Skin epidermis (tissue), 12 donors: Measurements from ENCODE around the gene DCLK2.

Source experiments
- H3K27ac ChIP-seq, 21 experiments: fragments of 200-600 bp; sonication (generic) in 11 of 21; one replicate each; pipeline ENCODE4 v1.5.0; 2020; ENCODE audit warnings: mild to moderate bottlenecking in 3 of 21, inconsistent platforms in 2 of 21, moderate library complexity in 2 of 21
- H3K4me3 ChIP-seq, 7 experiments: fragments of 200-600 bp; sonication (generic) in 2 of 7; one replicate each; pipeline ENCODE4 v1.5.0; 2020; ENCODE audit warnings: inconsistent platforms in 2 of 7, mild to moderate bottlenecking in 2 of 7, moderate library complexity in 1 of 7

DCLK2 gene

DNA sequence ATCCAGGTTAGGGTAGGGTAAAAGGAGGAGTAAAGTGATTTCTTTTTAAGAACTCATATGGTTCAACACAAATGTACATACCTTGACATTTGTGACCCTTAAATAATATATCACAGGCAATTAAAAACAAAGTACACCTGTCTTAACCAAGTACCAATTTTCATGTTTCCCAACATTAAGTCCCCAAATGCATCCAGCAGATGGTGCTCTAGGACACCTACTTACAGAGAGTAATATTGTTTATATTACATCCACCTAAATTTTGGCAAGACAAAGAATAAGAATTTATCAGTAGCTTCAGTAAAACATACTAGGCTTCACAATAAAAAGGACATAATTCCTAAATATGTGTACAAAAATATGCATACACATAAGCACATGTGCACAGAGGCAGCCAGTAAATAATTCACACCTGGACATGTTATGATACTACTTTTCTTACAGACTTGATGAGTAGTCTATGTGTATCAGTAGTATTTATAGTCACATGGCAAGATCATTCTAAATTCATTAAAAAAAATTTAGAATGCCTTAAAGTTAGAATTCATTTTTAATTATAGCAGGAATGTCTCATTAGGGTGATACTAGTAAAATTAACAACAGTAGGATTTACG is 219.7 kb downstream of the DCLK2 start:
- Histone ChIP-seq H3K27ac (no peak overlapping the region), H3K4me3 (no peak overlapping the region)

DNA sequence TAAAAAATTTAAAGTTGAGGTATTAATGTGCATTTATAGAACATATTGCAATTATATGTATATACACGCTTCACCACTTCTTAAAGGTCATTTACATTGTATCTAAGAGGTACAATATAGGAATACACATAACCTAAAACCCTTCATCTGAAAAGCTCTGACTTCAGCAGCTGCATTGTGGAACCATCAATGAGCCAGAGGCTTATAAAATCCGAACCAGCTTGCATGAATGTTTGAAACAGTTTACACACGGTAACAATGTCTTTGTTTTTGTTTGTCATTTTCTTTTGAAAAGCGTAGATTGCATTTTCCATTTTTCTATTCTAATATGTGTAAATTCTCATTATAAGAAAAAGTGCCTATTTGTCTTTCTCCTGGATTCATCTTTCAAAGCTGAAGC is 221.6 kb downstream of the DCLK2 start:
- Histone ChIP-seq H3K4me3 (no peak overlapping the region), H3K27ac (no peak overlapping the region)

DNA sequence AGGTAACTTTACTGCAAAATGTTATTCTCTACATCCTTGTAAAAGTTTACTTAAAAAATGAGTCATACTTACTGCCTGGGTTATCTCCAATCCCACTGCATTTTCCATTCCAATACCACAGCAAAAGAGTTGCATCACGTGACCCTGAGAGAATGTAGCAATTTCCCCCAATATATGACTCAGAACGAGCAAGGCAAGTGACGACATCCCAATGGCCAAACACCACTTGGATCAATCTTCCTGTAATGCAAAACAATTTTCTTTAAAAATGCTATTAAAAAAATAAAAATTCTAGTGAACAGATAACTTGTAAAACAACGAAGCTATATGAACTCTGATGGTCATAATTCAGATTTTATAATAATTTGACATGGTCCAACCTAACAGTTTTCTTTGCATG is 224.3 kb downstream of the DCLK2 start:
- H3K4me3 ChIP-seq, result no peak overlapping the region
- H3K27ac ChIP-seq, result no peak overlapping the region

DNA sequence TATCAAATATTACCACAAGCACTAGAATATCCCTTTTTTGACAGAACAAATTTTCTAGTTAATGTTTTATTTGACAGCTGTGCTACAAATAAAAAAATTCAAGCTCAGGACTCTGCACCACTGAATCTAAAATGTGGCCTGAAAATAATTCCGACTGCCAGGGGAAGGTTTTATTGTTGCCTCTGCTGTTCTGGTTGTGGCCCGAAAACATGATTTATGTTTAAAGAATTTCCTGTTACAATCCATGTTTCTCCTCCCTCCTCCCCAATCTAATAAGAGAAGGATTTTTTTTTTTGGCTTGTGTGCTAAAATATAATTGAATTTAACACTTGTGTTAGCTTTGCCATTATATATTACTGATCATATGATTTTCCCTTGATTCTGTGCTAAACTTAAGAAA is 227.8 kb downstream of the DCLK2 start:
- Histone ChIP-seq H3K27ac (no peak overlapping the region), H3K4me3 (no peak overlapping the region)

DNA sequence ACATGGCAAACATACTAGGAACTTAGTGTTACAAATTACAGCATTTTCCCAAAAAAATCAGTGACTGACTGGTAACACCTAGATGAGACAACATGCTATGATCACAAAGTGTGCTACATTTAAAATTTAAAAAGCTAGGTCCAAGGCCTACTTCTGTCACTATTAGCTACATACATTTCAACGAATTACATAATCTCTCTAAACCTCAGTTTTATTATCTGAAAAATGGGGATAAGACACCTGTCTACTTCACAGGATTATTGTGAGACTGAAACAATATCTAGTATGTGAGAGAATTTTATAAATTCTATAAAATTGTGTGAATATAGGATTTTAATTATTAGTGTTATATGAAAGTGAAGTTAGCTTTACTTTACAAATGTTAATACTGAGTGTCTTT is 228.5 kb downstream of the DCLK2 start:
- H3K4me3 ChIP-seq, result no peak overlapping the region
- H3K27ac ChIP-seq, result no peak overlapping the region
